ENCODE results near the gene MCU. TPM values are rescaled to one million over a fixed set of nuclear protein-coding genes. Genes with fewer than 3 reads are reported as not detected.

The MCU gene
- total RNA-seq, 4 donors from 2014 or later, result 14.9 to 20.6 (median 19.5) TPM

DNA sequence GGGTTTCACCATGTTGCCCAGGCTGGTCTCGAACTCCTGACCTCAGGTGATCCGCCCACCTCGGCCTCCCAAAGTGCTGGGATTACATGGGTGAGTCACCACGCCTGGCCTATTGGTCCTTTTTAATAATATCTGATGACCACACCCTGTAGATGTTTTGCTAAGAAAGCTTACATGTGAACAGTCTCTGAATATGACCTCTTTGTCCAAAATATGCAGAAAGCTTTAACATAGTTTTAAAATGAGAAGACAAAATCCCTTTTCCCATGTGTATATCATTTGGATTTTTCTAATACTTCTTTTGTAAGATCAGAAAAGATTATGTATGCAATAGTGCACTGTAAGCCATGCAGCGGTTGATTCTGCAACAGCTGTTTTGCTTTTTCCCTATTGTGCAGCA, 38.5 kb downstream of the MCU start:
- WGBS, result 91% methylated on average over 5 of the region's 5 CpGs
- Histone ChIP-seq H3K36me3 (no peaks in the 10 kb centered on the region), H3K4me3 (no peak overlapping the region), H3K9me3 (no peaks in the 10 kb centered on the region), H3K4me1 (peaks cover 5 to 18% (median 9%) of the 10 kb centered on the region in 4 donors), H3K27ac (replicated peaks in 1 of 4) (no peak overlapping the region), H3K27me3 (no peaks in the 10 kb centered on the region)
- no peak for TF ChIP-seq EP300 (IDR thresholded peaks at IDR 0.05)
- no peak for TF ChIP-seq POLR2A (IDR thresholded peaks at IDR 0.05; ENCODE audit: low read depth)
- TF ChIP-seq POLR2AphosphoS5 (IDR thresholded peaks at IDR 0.05), result no peak
- TF ChIP-seq, protein P1, sequence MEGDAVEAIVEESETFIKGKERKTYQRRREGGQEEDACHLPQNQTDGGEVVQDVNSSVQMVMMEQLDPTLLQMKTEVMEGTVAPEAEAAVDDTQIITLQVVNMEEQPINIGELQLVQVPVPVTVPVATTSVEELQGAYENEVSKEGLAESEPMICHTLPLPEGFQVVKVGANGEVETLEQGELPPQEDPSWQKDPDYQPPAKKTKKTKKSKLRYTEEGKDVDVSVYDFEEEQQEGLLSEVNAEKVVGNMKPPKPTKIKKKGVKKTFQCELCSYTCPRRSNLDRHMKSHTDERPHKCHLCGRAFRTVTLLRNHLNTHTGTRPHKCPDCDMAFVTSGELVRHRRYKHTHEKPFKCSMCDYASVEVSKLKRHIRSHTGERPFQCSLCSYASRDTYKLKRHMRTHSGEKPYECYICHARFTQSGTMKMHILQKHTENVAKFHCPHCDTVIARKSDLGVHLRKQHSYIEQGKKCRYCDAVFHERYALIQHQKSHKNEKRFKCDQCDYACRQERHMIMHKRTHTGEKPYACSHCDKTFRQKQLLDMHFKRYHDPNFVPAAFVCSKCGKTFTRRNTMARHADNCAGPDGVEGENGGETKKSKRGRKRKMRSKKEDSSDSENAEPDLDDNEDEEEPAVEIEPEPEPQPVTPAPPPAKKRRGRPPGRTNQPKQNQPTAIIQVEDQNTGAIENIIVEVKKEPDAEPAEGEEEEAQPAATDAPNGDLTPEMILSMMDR (IDR thresholded peaks at IDR 0.05), result no peak
- intact Hi-C loops (cut with DNase I), result no loop called here
- DNase-seq (ENCODE audit: extremely low spot score), result no peak

DNA sequence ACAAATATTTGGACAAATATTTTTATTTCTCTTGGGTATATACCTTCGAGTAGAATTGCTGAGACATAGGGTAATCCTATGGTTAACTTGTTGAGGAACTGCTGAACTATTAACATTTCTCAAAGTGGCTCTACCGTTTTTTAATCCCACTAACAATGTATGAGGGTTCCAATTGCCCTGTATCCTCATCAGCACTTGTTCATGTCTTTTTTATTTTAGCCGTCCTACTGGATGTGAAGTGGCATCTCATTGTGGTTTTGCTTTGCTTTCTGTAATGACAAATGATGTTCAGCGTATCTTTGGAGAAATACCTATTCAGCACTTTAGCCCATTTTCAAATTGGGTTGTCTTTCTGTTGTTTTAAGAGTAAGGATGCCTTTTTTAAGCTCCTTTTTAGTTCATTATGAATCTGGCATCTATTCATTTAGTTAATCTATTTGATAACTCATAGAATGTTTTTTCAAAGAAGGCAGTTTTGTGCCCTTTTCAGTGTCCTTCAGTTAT, 40.0 kb downstream of the MCU start:
- Histone ChIP-seq H3K9me3 (no peaks in the 10 kb centered on the region), H3K4me3 (no peak overlapping the region), H3K27ac (replicated peaks in 1 of 4) (no peak overlapping the region), H3K36me3 (no peaks in the 10 kb centered on the region), H3K4me1 (peaks cover 20 to 31% (median 24%) of the 10 kb centered on the region in 4 donors), H3K27me3 (no peaks in the 10 kb centered on the region)
- TF ChIP-seq, protein P1 (IDR thresholded peaks at IDR 0.05), result no peak
- no peak for TF ChIP-seq EP300 (IDR thresholded peaks at IDR 0.05)
- no peak for TF ChIP-seq POLR2A (IDR thresholded peaks at IDR 0.05; ENCODE audit: low read depth)
- TF ChIP-seq POLR2AphosphoS5 (IDR thresholded peaks at IDR 0.05), result no peak
- intact Hi-C loops (cut with DNase I), result no loop called here
- no peak for DNase-seq (ENCODE audit: extremely low spot score)
- 83% methylated on average over 4 of the region's 4 CpGs for WGBS

DNA sequence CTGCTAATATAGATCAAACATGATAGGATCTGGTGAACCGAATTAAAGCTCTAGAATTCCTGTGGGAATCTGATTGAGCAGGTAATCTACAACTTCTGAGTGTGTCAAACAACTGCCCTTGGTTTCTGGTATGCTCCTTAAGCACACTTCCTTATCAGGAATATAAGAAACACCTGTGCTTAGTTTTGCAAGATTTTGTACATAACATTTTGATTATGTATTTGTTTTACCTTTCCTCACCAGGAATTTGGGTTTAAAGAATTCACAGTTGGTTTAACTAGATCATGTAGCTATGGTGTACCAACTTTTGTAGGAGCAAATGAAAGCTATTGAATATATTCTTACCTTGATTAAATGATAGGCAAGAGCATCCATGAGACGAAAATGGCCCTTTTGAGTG, 40.6 kb downstream of the MCU start:
- no peak for DNase-seq (ENCODE audit: extremely low spot score)
- Histone ChIP-seq H3K4me3 (no peak overlapping the region), H3K36me3 (no peaks in the 10 kb centered on the region), H3K27ac (replicated peaks in 1 of 4) (no peak overlapping the region), H3K4me1 (peaks cover 22 to 29% (median 23%) of the 10 kb centered on the region in 4 donors), H3K27me3 (no peaks in the 10 kb centered on the region), H3K9me3 (no peaks in the 10 kb centered on the region)
- intact Hi-C loops (cut with DNase I), result no loop called here
- 84% methylated on average over 2 of the region's 2 CpGs for WGBS
- no peak for TF ChIP-seq POLR2AphosphoS5 (IDR thresholded peaks at IDR 0.05)
- TF ChIP-seq EP300 (IDR thresholded peaks at IDR 0.05), result no peak
- TF ChIP-seq, protein P1 (IDR thresholded peaks at IDR 0.05), result no peak
- no peak for TF ChIP-seq POLR2A (IDR thresholded peaks at IDR 0.05; ENCODE audit: low read depth)

DNA sequence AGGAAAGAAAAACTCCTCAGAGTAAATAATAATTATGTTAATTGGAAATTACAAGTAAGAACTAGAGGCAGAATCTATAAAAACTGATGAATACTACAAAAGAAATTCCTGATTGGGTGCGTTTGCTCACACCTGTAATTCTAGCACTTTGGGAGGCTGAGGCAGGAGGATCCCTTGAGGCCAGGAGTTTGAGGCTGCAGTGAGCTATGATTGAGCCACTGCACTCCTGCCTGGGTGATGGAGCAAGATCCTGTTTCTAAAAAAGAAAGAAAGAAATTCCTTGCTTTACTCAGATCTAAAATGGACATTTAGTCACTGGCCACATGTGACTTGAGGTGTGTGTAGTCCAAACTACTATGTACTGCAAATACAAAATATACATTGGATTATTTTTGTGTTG, 42.0 kb downstream of the MCU start:
- intact Hi-C loops (cut with DNase I), result no loop called here
- WGBS, result 100% methylated on average over 1 of the region's 1 CpG
- TF ChIP-seq POLR2AphosphoS5 (IDR thresholded peaks at IDR 0.05) (no peak), POLR2A (IDR thresholded peaks at IDR 0.05; ENCODE audit: low read depth) (no peak), EP300 (IDR thresholded peaks at IDR 0.05) (no peak)
- TF ChIP-seq, protein P1 (IDR thresholded peaks at IDR 0.05), result no peak
- Histone ChIP-seq H3K27me3 (no peaks in the 10 kb centered on the region), H3K36me3 (no peaks in the 10 kb centered on the region), H3K4me3 (no peak overlapping the region), H3K4me1 (peaks cover 35 to 39% (median 37%) of the 10 kb centered on the region in 4 donors), H3K27ac (replicated peaks in 1 of 4) (no peak overlapping the region), H3K9me3 (no peaks in the 10 kb centered on the region)
- DNase-seq (ENCODE audit: extremely low spot score), result no peak
